GM21529 (cell line): ENCODE results near the gene AMPD3.

Experiments
- ATAC-seq: cut with Tn5 transposase; IDR thresholded peaks from one replicate; pipeline ENCODE4 v1.9.1; 2021; ENCODE audit not compliant: unreplicated experiment

The AMPD3 gene

GRCh38 chr11:10454878-10455631 is at the start of gene AMPD3:
Gene AMPD3, plus strand, starts transcription at chr11:10455264. Its CDS starts 6,256 bp downstream, at chr11:10461520.
- ATAC-seq, result peak; percentile 14

DNA sequence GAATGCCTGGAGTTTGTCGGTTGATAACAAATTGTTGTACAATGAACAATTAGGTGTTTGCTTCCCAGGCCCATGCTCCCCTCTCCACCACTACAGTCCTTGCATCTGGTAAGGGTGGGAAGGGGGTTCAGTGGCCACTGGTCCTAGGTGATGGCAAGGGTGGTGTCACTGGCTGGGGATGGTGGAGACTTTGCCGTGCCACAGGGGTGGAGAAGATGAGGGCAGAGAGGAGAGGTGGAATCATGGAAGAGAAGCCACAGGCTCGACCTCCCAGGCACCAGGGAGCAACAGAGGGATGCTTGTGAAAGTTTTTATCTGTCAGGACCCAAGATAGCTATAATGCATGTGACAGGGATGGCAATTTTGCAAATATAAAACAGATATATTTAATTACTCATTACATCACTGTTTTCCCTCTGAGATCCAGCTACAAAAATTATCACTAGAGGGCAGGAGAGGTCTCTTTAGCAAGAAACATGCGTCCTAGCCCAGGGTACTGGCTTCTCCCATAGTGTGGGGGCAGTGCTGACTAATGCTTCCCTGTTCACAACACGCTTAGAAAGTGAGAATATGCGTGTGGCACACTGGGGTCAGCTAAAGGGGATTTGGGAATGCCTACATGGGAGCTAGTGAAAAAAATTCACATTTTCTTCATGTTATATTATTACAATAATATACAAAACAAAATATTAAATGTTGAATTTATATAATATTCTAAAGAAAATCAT is 49.0 kb upstream of the AMPD3 start:
- no peak for ATAC-seq

- no peak for ATAC-seq
These were observed 48.0 kb upstream of the AMPD3 start for GRCh38 chr11:10407055-10407454.

DNA sequence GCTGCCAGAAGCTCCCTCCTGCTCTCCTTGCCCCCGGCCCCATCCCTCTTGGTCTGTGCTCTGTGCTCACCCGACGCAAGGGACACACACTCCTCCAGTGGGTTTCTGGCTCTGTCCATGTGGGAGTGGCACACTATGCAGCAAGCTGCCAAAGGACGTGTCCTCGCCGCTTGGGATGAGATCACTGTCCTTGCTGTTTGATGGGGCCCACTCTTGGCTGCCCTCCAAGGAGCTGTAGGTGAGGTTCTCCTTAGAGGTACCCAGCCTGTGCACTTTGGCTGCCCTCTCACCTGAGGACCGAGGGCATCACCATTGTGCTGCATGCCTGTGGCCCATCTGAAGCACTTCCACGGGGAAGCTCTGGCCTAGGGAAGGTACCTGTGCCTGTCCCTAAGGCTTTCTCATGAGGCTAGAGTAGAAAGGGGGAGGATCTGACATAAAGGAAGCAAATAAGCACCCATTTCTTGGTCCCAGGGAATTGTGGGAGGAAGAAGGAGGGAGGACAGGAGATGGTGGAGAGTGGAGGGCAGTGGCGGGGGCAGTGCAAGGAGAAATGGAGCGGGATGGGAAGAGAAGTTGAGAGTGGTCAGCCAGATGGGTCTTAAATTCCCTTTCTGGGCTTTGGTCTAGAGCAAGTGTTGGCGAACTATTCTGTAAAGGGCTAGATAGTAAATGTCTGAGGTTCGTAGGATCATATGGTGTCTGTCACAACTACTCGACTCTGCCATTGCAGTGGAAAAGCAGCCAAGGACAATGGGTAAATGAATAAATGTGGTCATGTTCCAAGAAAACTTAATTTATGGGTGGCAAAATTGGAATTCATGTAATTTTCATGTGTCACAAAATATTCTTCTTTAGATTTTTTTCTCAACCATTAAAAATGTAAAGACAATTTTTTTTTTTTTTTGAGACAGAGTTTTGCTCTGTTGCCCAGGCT is 47.0 kb upstream of the AMPD3 start:
- no peak for ATAC-seq

DNA sequence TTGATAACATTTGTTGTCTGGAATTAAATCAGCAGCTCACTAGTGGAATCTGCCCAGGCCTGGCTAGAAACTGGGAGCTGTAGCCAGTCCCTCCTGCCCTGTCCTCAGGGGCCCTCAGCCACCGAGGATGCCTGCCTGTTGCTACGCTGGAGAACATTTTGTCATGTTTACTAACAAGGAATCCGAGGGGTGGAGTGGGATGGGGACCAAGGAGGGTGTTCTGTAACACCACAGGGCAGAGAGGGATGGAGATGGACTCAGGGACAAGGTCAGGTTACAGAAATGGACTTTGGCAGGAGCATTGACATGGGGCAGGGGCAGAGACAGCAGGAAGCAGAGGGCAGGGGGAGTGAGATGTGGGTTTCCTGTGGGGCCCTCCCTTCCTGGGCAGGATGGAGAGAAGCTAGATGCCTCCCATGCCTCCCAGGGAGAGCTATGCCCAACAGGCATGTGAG is 45.8 kb upstream of the AMPD3 start:
- no peak for ATAC-seq

DNA sequence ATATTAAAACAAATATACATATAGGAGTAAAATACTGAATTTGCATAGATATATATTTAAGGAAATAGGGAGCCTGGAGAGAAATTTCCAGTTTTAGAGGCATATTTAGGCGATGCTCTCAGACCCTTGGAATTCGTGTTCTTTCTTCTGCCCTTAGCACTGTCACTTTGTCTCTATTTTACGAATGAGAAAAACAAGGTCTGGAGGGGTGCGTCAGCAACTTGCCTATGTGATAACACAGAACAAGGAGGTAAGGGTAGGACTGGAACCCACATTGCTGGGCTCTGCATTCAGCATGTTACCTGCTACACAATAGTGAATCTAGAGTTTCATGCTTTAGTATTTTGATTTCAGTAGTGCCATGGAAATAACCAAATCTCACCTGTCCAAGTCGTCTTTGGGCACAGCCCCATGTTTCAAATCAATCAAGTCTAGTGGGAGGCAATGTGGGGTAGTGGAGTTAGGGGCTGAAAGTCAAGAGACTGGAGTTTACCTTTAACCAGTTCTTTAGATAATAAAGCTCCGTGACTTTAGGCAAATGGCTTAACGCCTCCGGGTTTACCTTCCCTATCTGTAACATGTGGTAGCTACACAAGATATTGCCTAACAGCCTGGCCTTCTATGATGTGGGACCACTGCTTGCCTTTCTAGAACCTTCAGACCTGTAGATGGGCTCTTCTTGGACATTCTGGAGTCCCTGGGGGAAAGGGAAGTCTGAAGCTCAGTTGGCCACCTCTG is 44.8 kb upstream of the AMPD3 start:
- no peak for ATAC-seq

GRCh38 chr11:10410844-10411200 is 44.2 kb upstream of the AMPD3 start:
- no peak for ATAC-seq

- no peak for ATAC-seq
These were observed 42.8 kb upstream of the AMPD3 start for GRCh38 chr11:10412266-10412665.

GRCh38 chr11:10413268-10413667 is 41.8 kb upstream of the AMPD3 start:
- ATAC-seq, result peak; percentile 76

DNA sequence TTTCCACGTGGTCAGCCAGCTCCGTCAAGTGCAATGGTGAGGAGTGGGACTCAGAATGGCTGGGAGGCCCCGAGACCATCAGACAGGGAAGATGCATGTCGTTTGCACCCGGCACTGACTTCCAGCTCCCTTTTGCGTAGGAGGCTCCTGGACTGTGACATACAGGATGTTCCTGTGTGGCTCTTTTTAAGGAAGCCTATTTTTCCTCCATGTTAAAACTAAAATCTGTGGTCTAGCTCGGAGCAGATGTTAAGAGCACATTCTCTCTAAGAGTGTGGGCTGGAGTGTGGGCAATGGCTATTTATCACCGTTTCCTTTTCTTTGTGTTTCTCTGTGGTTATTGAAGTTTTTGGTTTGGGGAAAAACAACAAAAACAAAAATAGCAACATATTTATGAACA is 40.9 kb upstream of the AMPD3 start:
- no peak for ATAC-seq

DNA sequence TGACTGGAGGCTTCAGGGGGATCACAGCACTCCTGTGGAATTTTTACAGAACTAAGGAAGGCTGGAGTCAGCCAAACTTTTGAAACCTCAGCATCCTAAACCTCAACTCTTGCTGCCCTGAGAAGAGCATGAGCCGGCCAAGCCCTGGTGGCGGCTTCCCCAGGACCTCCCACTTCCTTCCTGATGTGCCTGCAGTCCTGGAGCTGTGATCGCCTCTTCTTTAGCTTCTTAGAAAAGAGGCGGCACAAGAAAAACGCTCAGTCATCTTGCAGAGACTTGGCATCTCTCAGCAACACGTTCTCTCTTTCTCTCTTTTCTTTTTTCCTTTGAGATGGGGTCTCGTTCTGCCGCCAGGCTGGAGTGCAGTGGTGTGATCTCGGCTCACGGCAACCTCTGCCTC is 40.4 kb upstream of the AMPD3 start:
- no peak for ATAC-seq

- ATAC-seq, result no peak
These were observed 39.2 kb upstream of the AMPD3 start for GRCh38 chr11:10415817-10416392.

- no peak for ATAC-seq
These were observed 36.7 kb upstream of the AMPD3 start for GRCh38 chr11:10418259-10418949.

DNA sequence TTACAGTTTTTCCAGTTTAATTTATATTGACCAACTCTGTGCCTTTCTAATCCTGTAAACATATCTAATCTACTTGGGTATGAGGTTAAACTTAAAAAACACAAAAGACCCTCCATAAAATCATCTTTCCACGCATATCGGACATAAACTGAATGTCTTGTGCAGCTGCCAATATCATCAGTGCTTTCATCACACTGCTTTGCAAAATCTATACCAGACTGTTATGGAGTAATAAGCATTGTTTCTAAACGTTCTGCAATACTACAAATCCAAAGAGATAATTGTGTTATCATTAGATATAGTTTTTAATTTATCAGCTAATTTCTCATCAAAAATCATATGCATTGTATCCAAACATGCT is 36.1 kb upstream of the AMPD3 start:
- ATAC-seq, result no peak

GRCh38 chr11:10426475-10426874 is 28.6 kb upstream of the AMPD3 start:
- ATAC-seq, result no peak

GRCh38 chr11:10428453-10428852 is 26.6 kb upstream of the AMPD3 start:
- ATAC-seq, result no peak

DNA sequence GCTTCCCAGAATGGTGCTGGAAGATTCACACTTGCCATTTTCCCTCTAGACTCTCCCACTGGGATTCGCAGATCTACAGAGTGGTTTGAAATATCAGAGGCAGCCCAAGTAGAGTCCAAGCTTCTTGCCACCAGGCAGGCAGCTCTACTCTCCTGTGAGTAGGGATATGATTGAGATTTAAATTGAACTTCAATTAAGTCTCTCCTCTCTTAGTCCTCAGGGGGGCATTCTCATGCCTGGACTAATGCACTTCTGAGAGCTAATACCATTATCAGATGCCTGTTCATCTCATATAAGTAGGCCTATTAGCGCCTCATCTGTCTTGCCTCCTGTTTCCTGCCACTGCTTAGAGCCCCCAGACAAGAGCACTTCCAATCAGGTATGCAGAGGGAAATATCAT is 25.5 kb upstream of the AMPD3 start:
- no peak for ATAC-seq

- no peak for ATAC-seq
These were observed 22.6 kb upstream of the AMPD3 start for GRCh38 chr11:10432493-10432892.

DNA sequence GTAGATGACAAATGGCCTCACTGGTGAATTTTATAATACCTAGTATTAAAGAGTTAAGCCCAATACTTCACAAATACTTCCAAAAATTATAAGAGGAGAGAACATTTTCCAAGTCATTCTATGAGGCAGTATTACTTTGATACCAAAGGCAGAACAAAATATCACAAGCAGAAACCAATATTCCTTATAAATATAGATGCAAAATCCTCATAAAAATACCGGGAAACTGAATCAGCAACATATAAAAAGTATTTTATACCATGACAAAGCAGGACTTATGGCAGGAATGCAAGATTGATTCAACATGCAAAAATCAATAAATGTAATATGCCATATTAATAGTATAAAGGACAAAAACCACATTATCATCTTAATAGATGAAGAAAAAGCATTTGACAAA is 22.1 kb upstream of the AMPD3 start:
- no peak for ATAC-seq

- ATAC-seq, result no peak
These were observed 18.8 kb upstream of the AMPD3 start for GRCh38 chr11:10436224-10436623.
